ENCODE data around the gene FBXW7.

Gene FBXW7

DNA sequence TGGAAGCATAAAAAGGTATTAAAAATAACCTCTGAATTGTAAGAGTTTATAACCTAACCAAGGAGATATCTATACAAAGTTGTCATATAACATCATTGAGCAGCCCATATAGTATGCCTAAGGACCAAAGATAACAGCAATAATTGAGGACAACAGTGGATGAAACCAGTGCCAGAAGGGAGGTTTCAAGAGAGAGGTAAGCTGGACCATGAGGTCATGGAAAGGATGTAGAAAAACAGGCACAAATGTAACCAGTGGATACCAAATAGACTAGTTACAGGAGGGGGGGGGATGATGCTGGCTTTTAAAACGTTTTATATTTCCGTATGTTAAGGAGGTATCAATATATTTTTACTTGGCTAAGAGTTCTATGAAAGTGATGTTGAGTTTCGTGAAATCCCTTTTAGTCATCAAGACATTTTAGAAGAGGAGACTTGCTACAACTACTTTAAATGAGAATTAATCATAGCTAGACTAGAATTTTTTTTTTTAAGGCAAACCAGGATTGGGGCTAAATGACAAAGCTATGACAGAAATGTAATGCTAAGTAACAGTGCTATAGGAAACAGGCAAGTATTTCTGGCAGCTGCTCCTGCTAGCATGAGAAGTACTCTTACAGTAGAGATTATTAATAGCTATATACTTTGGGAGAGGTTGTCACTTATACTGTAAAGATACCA lies 161.1 kb downstream of the FBXW7 start:
- no peak for TF ChIP-seq POLR2AphosphoS5 (IDR thresholded peaks at IDR 0.05; ENCODE audit: low read depth, low read length)
- TF ChIP-seq, protein P1, sequence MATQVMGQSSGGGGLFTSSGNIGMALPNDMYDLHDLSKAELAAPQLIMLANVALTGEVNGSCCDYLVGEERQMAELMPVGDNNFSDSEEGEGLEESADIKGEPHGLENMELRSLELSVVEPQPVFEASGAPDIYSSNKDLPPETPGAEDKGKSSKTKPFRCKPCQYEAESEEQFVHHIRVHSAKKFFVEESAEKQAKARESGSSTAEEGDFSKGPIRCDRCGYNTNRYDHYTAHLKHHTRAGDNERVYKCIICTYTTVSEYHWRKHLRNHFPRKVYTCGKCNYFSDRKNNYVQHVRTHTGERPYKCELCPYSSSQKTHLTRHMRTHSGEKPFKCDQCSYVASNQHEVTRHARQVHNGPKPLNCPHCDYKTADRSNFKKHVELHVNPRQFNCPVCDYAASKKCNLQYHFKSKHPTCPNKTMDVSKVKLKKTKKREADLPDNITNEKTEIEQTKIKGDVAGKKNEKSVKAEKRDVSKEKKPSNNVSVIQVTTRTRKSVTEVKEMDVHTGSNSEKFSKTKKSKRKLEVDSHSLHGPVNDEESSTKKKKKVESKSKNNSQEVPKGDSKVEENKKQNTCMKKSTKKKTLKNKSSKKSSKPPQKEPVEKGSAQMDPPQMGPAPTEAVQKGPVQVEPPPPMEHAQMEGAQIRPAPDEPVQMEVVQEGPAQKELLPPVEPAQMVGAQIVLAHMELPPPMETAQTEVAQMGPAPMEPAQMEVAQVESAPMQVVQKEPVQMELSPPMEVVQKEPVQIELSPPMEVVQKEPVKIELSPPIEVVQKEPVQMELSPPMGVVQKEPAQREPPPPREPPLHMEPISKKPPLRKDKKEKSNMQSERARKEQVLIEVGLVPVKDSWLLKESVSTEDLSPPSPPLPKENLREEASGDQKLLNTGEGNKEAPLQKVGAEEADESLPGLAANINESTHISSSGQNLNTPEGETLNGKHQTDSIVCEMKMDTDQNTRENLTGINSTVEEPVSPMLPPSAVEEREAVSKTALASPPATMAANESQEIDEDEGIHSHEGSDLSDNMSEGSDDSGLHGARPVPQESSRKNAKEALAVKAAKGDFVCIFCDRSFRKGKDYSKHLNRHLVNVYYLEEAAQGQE (IDR thresholded peaks at IDR 0.05; ENCODE audit: insufficient read depth in 1 of 2, low read depth in 2 of 2, low read length in 2 of 2) = no peak
- no peak for TF ChIP-seq TAF1 (IDR thresholded peaks at IDR 0.05; ENCODE audit: borderline replicate concordance, insufficient read depth, low read length)
- TF ChIP-seq FOXP2 (optimal IDR thresholded peaks at IDR 0.05; ENCODE audit: borderline replicate concordance, extremely low read depth, extremely low read length, insufficient read depth) = no peak
- no peak for TF ChIP-seq SIN3A (IDR thresholded peaks at IDR 0.05; ENCODE audit: borderline replicate concordance, insufficient read depth, low read length)

DNA sequence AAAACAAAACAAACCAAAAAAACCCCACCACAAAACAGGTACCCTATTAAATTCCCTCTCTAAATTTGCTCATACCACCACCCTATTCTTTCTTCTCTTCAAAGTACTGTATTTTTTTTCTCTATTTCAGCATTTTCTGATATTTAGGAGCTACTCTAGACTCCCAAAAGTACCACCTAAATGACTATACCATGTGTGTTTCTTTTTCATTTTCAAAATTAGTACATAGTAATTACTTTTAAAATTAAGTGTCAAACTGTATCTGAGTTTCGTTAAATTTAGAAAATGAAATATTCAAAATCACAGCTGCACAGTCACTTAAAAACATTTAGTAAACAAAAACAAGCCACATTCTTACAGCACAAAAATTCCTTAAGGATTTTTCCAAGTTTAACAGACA lies 161.7 kb downstream of the FBXW7 start:
- TF ChIP-seq FOXP2 (optimal IDR thresholded peaks at IDR 0.05; ENCODE audit: borderline replicate concordance, extremely low read depth, extremely low read length, insufficient read depth) (no peak), SIN3A (IDR thresholded peaks at IDR 0.05; ENCODE audit: borderline replicate concordance, insufficient read depth, low read length) (no peak), POLR2AphosphoS5 (IDR thresholded peaks at IDR 0.05; ENCODE audit: low read depth, low read length) (no peak), TAF1 (IDR thresholded peaks at IDR 0.05; ENCODE audit: borderline replicate concordance, insufficient read depth, low read length) (no peak)
- TF ChIP-seq, protein P1 (IDR thresholded peaks at IDR 0.05; ENCODE audit: insufficient read depth in 1 of 2, low read depth in 2 of 2, low read length in 2 of 2) = no peak

DNA sequence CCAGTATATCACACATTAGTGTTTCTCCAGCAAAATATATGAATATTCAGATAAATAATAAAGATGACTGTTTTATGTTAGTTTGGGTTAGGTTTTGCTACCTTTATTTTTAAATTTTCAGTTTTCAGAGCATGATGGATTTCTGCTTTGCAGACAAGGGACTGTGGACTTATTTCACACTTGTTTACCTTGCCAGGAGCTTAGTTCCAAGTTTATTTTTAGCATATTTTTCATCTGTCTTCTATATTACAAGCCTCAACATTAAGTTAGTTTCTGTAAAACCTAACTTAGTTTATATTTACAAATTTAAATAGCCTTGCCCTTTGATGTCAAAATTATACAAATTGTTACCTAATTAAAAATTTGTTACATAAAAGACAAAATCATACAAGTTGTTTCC lies 163.4 kb downstream of the FBXW7 start:
- TF ChIP-seq POLR2AphosphoS5 (IDR thresholded peaks at IDR 0.05; ENCODE audit: low read depth, low read length) (no peak), FOXP2 (optimal IDR thresholded peaks at IDR 0.05; ENCODE audit: borderline replicate concordance, extremely low read depth, extremely low read length, insufficient read depth) (no peak), TAF1 (IDR thresholded peaks at IDR 0.05; ENCODE audit: borderline replicate concordance, insufficient read depth, low read length) (no peak), SIN3A (IDR thresholded peaks at IDR 0.05; ENCODE audit: borderline replicate concordance, insufficient read depth, low read length) (no peak)
- TF ChIP-seq, protein P1 (IDR thresholded peaks at IDR 0.05; ENCODE audit: insufficient read depth in 1 of 2, low read depth in 2 of 2, low read length in 2 of 2) = no peak

DNA sequence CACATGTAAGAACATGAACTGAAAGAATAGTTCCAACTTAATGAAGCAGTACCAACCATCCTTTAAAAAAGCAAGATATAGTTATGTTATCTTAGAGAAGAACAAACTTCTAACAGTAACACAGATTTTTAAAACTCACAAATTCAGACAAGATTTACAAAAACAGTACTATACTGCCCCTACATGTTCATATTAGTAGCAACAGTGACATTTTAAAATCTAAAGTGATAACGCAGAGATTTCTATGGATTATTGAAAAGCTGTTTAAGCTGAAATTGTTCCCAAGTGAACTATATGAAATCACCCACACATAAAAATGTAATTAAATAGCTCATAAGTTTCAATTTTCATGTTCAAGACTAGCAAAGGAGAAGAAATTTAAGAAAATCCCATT lies 166.0 kb downstream of the FBXW7 start:
- TF ChIP-seq FOXP2 (optimal IDR thresholded peaks at IDR 0.05; ENCODE audit: borderline replicate concordance, extremely low read depth, extremely low read length, insufficient read depth) (no peak), POLR2AphosphoS5 (IDR thresholded peaks at IDR 0.05; ENCODE audit: low read depth, low read length) (no peak), SIN3A (IDR thresholded peaks at IDR 0.05; ENCODE audit: borderline replicate concordance, insufficient read depth, low read length) (no peak), TAF1 (IDR thresholded peaks at IDR 0.05; ENCODE audit: borderline replicate concordance, insufficient read depth, low read length) (no peak)
- TF ChIP-seq, protein P1 (IDR thresholded peaks at IDR 0.05; ENCODE audit: insufficient read depth in 1 of 2, low read depth in 2 of 2, low read length in 2 of 2) = no peak

Measured in PFSK-1 (cell line).